CD4-positive, alpha-beta T cell treated with Interferon alpha-2 for 1 hour (primary cell): Measurements from ENCODE around the gene GPR25.

Experiments used
- DNase-seq, 2 donors: peaks; one replicate each; pipeline ENCODE4 v3.0.0-alpha.2; 2020 to 2022

The GPR25 gene

DNA sequence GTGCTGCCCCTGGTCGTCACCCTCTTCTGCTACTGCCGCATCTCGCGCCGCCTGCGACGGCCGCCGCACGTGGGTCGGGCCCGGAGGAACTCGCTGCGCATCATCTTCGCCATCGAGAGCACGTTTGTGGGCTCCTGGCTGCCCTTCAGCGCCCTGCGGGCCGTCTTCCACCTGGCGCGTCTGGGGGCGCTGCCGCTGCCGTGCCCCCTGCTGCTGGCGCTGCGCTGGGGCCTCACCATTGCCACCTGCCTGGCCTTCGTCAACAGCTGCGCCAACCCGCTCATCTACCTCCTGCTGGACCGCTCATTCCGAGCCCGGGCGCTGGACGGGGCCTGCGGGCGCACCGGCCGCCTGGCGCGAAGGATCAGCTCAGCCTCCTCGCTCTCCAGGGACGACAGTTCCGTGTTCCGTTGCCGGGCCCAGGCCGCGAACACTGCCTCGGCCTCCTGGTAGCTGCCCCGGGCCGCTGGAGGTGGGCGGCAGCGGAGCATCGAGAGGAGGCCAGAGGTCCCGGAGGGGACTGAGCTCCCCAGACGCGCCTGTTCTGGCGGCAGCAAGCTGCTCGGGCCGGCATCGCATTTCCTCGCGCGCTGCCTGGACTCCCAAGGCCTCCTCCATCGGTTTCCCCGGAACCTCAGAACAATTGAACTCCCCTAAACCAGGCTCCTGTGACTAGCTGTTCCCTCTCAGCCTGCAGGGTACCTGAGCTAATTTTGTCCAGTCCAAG lies 1.1 kb downstream of the GPR25 start:
- no peak for DNase-seq

- no peak for DNase-seq
Observed at GRCh38 chr1:200874694-200875093, 1.9 kb downstream of the GPR25 start.

GRCh38 chr1:200875416-200875815 lies 2.6 kb downstream of the GPR25 start:
- DNase-seq = no peak

- DNase-seq = no peak
Observed at GRCh38 chr1:200877010-200877409, 4.2 kb downstream of the GPR25 start.

DNA sequence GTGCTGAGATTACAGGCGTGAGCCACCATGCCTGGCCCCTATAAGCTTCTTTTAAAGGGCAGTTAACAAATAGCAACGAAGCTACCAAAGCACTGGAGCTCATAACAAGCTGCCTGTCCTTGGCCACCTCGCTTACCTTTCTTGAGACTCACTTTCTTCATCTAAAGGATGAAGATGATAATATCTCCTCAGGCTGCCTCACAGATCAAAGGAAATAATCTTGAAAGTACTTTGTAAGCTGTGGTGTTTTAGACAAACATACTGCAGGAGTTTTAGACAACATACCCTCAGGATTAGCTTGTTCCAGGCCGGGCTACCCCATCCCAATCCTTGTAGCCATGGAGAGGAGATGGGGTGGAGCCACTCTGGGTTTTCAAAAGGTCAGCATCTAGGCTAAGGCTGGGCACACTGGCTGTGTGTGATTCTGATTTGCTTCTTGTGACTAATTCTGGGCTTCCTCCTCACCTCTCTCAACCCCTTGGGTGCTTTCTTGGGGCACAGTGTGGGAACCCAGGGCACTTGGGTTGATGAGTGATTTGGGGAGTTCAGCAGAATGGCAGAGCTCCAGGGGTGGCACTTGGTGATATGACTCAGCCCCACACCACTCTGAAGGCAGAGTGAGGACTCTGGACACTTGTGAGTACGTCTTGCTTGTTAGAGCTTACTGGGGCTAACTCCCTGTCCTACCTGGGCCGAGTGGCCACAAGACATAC lies 5.2 kb downstream of the GPR25 start:
- DNase-seq = no peak

- no peak for DNase-seq
Observed at GRCh38 chr1:200880212-200880611, 7.4 kb downstream of the GPR25 start.

DNA sequence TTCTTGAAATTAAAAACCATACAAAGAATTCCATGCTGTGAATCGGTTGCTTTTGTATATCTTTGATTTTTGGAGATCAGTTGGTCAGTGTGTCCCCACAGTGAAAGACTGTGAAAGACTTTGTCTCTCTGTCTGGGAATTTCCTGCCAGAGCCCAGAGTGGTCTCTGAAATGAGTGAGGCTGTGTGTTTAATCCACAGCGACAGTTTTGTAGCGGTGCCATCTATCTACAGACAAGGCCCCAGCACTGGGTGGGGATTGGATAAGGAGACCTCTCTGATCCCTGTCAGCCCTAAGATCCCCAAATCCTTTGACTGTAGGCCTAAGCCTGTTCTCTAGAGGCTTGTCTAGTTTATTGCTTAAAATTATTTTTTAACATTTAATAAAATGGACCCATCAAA lies 10.3 kb downstream of the GPR25 start:
- no peak for DNase-seq

DNA sequence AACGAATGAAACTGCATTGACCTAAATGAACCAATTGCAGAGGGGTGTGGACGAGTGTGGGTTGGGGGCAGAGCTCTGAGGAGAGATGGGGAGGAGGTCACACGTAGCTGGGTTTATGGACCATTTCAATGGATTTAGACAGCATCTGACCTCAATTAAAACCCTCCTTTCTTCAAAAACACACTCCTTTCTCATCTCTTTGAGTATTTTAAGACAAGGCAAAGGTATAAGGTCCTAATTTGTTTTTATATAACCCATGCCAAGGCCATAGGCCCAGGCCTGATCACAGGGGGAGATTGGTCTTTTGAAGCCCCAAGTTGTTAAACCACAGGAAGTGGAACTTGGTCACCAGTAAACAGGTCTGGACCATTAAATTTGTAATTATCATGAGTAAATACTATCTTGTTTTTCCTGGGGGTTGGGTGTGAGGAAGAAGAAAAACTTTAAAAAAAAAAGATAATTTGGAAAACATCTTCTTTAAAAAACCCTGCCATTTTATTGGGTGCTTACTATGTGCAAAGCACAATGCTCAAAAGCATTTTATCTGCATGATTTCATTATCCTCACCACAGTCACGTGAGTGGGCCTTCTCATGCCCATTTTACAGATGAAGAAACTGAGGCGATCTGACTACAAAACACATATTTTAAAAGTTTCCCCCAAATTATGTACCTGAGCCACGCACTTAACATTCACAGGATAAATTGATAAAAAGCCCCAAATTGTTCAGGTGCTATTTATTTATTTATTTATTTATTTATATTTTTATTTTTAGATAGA lies 13.0 kb downstream of the GPR25 start:
- no peak for DNase-seq

DNA sequence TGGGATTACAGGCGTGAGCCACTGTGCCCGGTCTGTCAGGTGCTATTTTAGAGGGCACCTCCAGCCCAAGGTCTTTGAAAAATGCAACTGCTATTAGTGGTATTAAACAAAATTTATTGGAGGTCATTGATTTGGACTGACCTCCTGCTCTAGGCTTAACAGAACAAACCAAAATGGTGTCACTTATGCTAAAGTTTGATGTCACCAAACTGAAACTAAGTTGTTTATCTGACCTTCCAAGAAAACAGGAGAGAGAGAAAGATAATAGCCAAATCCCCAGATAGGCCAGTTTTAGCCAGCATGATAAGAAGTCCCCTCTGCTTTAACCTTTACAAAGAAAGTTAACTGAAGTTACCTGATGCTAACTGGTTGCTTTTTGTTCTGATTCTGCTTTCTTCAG lies 13.8 kb downstream of the GPR25 start:
- DNase-seq = no peak

DNA sequence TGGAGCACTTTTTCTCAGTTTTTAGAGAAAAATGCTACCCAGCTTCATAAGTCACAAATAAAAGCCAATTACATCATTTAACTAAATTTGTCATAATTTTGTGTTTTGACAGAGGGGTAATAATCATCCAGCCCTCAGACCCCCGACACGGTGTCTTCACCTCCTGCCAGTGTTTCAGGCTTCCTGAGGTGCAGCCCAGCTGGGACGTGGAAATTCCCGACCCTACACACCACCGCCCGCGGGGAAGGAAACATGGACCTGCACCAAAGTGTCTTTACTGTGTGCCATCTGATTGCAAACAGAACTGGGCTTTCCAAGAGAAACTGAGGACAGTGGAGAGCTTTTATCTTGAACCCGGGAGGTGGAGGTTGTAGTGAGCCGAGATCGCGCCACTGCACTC lies 14.3 kb downstream of the GPR25 start:
- no peak for DNase-seq

DNA sequence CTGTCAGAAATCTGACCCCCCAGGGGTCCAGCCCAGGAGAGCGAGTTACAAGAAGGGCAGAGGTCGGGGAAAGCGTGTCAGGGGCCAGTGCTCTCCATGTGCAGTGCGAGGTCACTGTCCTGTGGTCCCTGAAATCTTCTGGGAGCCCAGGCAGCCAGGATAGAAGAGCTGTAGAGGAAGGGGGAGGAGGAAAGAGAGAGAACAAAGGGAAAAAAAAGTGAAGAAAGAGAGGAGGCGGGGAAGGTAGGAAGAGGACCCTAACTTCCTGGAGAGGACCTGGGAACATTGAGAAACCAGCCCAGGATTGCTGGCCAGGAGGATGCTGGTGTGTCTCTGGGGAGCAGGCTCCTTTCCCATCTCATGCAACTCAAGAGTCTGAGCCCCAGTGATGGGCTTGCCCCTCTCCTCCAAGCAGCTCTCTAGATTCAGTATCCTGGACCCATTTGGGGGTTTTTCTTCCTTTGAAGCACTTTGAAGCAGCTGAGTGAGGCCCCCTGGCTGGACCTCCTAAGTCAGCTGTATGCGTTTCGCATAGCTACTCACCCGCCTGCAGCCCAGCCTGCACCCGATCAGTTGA lies 15.1 kb downstream of the GPR25 start:
- no peak for DNase-seq

DNA sequence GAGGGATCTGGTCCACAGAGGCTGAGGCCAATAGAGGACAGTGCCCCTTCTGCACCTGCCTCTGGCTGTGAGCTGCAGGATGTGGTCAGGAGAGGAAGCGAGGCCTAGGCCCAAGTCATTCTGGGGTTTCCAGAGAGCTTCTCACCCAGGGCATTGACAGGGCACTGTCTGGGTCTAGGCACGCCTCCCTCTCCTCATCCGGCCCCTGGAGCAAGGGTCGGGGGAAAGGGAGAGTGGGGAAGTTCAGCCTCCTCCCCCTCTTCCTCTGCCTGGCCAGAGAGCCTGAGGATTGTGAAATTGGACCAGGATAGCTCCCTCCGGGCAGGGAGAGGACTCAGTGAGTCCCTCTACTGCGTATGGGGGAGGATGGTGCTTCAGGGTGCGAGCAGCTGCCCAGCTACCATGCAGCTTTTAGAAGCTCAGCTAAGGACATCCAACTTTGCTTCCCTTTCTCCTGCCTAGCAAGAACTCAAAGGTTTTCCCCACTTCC lies 15.6 kb downstream of the GPR25 start:
- peak; percentile 69 to 78 for DNase-seq

DNA sequence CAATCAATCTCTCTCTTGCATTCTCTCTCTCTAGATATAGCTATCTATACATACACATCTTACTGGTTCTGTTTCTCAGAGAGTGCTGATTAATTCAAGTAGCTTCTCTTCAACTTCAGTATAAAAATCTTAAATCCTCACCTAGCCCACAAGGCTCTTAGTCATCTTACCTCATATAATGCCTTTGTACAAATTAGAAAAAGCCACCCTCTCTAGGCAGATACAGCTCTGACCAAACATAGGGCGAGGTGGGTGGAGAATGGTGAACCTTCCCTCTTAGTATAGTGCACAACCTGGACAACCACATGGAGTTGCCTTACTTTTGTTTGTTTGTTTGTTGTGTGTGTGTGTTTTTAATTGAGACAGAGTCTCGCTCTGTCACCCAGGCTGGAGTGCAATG lies 16.8 kb downstream of the GPR25 start:
- DNase-seq = no peak

GRCh38 chr1:200890027-200890426 lies 17.2 kb downstream of the GPR25 start:
- no peak for DNase-seq

DNA sequence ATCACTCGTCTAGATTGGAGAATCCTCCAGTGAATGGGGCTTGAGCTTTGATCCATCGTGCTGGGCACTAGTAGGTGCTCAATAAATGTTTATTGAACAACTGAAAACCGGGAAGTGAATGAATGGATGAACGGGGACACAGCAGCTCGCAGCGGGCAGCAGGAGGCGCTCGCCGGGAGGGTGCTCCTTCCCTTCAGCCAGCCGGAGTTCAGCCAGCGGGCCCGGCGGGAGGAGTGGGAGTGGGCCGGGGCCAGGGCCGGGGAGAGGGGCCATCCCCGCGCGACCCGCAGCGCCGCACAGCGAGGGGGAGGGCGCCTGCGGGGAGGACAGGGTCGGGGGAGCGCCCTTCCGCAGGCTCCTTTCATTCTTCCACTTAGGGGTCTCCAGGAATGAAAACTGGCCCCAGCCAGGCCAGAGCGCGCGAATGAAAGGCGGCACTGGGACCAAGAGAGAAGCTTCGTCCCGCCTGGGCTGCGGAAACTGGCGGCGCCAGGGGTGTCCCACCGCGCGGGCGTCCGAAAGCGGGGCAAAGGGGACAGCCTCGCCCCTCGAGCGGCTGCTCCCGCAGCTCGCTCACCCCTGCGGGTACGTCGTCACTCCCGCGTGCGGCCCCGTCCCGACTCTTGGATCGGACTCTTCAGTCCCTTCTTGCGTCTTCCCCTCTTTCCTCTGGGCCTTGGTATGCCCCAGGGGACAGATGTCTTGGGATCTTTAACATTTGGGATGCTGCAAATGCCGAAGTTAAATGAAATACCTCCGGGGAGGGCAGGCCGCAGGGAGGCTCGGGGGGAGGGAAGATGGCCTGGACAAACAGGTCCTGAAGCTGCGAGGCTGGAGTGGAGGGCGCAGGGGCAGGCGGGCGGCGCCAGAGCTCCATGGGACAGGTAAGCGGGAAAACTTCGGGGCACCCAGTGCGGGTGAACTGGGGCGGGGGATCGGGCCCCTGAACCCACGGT lies 18.3 kb downstream of the GPR25 start:
- DNase-seq = no peak

DNA sequence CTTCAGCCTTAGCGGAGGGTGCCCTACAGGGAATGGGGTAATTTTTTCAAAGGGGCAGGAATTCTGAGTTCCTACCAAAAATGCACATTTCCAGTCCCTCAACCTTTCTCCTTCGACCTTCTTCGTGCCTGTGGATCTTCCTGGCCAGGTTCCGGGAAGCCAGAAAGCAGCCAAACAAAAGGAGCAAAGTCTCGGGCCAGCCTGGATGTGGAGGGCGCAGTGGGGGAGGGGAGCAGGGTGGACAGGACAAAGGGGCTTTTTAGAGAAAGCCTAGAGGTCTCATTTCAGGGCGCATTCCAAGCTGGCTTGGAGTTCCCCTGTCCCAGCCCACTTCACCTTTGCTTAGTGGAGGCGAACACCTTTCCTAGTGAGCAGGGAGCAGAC lies 19.0 kb downstream of the GPR25 start:
- no peak for DNase-seq

DNA sequence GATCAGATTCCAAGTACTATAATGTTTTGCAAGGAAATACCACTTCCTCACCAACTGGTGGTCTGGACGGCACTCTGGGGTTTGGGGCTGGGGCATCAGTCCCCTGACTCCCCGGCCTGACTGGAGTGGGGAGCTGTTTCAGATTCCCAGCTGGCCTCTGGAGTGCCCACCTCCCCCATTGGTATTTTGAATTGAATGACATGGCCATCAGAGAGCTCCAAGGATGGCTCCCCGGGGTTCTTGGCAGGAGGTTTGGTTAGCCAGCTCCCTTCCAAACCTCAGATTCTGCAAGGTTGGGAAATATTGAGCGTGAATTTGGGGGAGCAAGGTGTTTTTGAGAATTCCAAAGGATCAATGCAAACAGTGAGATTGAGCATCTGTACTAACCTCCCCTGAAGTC lies 19.8 kb downstream of the GPR25 start:
- DNase-seq = no peak

DNA sequence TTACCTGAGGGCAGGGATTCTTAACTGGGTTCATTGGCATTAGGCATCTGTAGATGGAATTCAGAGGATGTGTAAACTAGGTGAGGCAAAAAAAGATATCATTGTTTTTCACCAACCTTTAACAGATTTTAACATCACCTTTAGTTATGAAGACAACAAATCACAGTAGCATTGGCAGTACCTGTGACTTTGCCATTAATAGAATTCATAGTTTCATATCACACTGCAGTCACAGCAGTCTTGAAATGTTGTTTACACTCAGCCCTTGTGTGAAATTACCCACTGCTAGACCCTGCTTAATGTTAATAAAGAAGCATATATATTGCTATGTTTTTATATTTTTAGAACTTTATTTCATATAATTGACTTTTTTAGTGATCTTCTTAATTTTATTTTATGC lies 20.2 kb downstream of the GPR25 start:
- no peak for DNase-seq

DNA sequence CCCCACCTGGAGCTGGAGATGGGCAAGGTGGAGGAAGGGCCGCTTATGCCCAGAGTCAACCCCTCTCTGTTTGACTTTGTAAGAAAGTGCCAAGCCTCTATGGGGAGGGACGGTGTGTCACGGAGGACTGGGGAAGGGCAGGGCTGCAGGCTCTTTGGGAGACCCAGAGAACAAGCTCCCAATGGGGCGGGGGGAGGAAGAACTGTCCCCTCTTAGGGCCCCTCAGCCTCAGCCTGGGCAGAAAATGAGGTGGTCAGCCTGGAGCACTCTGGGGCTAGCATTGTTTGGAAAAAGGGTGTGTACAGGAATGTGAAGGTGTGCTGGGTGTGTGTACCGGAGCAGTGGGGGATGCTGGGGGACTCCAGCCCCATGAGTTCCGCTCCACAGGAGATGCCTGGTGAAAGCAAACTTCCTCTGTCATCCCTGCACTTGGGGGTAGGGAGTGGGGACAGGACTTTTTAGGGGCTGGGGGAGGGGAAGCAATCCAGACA lies 20.7 kb downstream of the GPR25 start:
- no peak for DNase-seq

- DNase-seq = no peak
Observed at GRCh38 chr1:200894712-200895442, 22.1 kb downstream of the GPR25 start, which contains the start of gene INAVA. TSS of gene INAVA (plus strand) at chr1:200894900. CDS start at chr1:200898401, 3,501 bp downstream.

GRCh38 chr1:200895443-200895789 lies 22.6 kb downstream of the GPR25 start:
- DNase-seq = no peak
